ENCODE results near the gene KLHL21. TPM values are rescaled to one million over a fixed set of nuclear protein-coding genes. Genes with fewer than 3 reads are reported as not detected.
"Not testable (repeated sequence)": the region's sequence is repeated elsewhere in the genome, so short reads cannot be mapped to it uniquely, and the experiment has no call there.

KLHL21 gene
- polyA plus RNA-seq, 2 of the 4 experiments (the other 2 are of a cell fraction): 3.3 to 10.5 TPM

DNA sequence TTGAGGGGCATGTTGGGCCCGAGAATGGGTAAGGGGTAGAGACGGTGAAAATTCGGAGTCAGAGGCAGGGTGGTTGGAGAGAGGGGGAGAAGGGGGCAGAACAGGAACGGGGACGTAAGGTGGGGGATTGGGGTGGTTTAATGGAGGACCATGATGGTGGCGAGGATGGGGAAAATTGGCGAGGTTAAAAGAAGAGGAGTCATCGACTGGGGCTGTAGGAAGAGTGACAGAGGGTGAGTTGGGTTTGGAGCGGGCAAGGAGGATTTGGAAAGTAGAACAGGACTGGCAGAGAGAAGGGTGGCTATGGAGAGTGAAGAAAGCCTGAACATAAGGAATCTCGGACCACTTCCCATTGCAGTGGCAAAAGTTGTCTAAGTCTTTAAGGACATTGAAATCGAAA lies 33.6 kb downstream of the KLHL21 start:
- 76% methylated on average over 9 of the region's 11 CpGs for WGBS (ENCODE audit: missing lambda C conversion rate)
- FAIRE-seq: no peak
- H3K4me2 ChIP-seq: no peak overlapping the region
- no peaks in the 10 kb centered on the region for H3K9me3 ChIP-seq
- TF ChIP-seq ZC3H11A (IDR thresholded peaks at IDR 0.05) (no peak), POLR2A (IDR thresholded peaks at IDR 0.05; ENCODE audit: low read length) (no peak), ESRRA (IDR thresholded peaks at IDR 0.05; ENCODE audit: borderline replicate concordance, low read length) (no peak), NR3C1 (IDR thresholded peaks at IDR 0.05) (no peak), TFCP2L1 (CRISPR knock-in tag; IDR thresholded peaks at IDR 0.05) (no peak), PHF8 (IDR thresholded peaks at IDR 0.05; ENCODE audit: borderline replicate concordance, low read depth) (no peak), MAZ (IDR thresholded peaks at IDR 0.05; ENCODE audit: borderline replicate concordance, low read depth, low read length) (no peak), SREBF2 (IDR thresholded peaks at IDR 0.05) (no peak), ZSCAN20 (CRISPR knock-in tag; IDR thresholded peaks at IDR 0.05) (no peak), EP300 (IDR thresholded peaks at IDR 0.05) (no peak), BHLHE40 (IDR thresholded peaks at IDR 0.05; ENCODE audit: low read depth, low read length) (no peak), CBX2 (IDR thresholded peaks at IDR 0.05; ENCODE audit: borderline replicate concordance, low read depth) (no peak)
- TF ChIP-seq, protein P1, sequence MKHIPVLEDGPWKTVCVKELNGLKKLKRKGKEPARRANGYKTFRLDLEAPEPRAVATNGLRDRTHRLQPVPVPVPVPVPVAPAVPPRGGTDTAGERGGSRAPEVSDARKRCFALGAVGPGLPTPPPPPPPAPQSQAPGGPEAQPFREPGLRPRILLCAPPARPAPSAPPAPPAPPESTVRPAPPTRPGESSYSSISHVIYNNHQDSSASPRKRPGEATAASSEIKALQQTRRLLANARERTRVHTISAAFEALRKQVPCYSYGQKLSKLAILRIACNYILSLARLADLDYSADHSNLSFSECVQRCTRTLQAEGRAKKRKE (CRISPR knock-in tag; IDR thresholded peaks at IDR 0.05; ENCODE audit: low read depth): no peak
- no peak for ATAC-seq
- CTCF ChIA-PET: interaction anchor here (1.1 to 3.0 kb wide), 3 partner anchors 9 to 14 kb away, joined by 3 to 11 read pairs (median 5); partner anchors contain the start of genes NOL9 and TAS1R1
- POLR2A ChIA-PET: no interaction called here
- no peak overlapping the region for H3K4me3 ChIP-seq
- no peak overlapping the region for H3K27ac ChIP-seq
- no peaks in the 10 kb centered on the region for H3K4me1 ChIP-seq
- DNase-seq (ENCODE audit: low read depth in 1 of 2, low spot score in 1 of 2): no peak

DNA sequence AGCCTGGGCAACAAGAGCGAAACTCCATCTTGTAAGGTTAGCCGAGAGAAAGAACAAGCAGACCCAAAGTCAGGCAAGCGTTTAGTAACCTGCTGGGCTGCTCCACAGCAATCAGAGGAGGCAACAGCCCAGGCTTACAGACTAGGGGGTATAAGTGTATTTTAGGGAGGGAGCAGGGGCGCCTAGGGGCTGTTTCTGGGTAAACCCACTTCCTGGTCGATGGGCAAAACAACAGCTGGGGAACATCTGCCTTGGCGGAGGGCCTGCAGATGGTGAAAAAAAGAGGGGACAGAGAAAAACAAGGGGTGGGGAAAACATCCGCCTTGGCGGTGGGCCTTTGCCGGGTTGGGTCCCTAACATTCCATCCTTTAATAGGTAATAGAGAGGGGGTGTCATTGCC lies 42.4 kb downstream of the KLHL21 start:
- TF ChIP-seq KDM1A (IDR thresholded peaks at IDR 0.05; ENCODE audit: low read depth) (no peak), MYC (IDR thresholded peaks at IDR 0.05; ENCODE audit: borderline replicate concordance, low read length) (no peak), NFE2L2 (conservative IDR thresholded peaks at IDR 0.05; ENCODE audit: low read length) (no peak), FOSL2 (IDR thresholded peaks at IDR 0.05) (no peak), FOSL2 (CRISPR knock-in tag; IDR thresholded peaks at IDR 0.05) (no peak), JUN (IDR thresholded peaks at IDR 0.05) (no peak), EP300 (IDR thresholded peaks at IDR 0.05) (no peak), POLR2A (IDR thresholded peaks at IDR 0.05; ENCODE audit: low read length) (no peak), ZFP36 (IDR thresholded peaks at IDR 0.05; ENCODE audit: borderline replicate concordance, partially characterized antibody) (no peak), KDM5A (IDR thresholded peaks at IDR 0.05) (no peak), ZNF302 (CRISPR knock-in tag; IDR thresholded peaks at IDR 0.05) (no peak)
- TF ChIP-seq, protein P2, sequence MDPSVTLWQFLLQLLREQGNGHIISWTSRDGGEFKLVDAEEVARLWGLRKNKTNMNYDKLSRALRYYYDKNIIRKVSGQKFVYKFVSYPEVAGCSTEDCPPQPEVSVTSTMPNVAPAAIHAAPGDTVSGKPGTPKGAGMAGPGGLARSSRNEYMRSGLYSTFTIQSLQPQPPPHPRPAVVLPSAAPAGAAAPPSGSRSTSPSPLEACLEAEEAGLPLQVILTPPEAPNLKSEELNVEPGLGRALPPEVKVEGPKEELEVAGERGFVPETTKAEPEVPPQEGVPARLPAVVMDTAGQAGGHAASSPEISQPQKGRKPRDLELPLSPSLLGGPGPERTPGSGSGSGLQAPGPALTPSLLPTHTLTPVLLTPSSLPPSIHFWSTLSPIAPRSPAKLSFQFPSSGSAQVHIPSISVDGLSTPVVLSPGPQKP (IDR thresholded peaks at IDR 0.05; ENCODE audit: low read depth, low read length): no peak
- TF ChIP-seq, protein P3, sequence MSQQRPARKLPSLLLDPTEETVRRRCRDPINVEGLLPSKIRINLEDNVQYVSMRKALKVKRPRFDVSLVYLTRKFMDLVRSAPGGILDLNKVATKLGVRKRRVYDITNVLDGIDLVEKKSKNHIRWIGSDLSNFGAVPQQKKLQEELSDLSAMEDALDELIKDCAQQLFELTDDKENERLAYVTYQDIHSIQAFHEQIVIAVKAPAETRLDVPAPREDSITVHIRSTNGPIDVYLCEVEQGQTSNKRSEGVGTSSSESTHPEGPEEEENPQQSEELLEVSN (IDR thresholded peaks at IDR 0.05; ENCODE audit: borderline replicate concordance, low read depth): no peak
- TF ChIP-seq, protein P4, sequence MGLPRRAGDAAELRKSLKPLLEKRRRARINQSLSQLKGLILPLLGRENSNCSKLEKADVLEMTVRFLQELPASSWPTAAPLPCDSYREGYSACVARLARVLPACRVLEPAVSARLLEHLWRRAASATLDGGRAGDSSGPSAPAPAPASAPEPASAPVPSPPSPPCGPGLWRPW (IDR thresholded peaks at IDR 0.05): no peak
- TF ChIP-seq, protein P5, sequence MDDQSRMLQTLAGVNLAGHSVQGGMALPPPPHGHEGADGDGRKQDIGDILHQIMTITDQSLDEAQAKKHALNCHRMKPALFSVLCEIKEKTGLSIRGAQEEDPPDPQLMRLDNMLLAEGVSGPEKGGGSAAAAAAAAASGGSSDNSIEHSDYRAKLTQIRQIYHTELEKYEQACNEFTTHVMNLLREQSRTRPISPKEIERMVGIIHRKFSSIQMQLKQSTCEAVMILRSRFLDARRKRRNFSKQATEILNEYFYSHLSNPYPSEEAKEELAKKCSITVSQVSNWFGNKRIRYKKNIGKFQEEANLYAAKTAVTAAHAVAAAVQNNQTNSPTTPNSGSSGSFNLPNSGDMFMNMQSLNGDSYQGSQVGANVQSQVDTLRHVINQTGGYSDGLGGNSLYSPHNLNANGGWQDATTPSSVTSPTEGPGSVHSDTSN (IDR thresholded peaks at IDR 0.05): no peak
- Histone ChIP-seq H3K9me3 (no peaks in the 10 kb centered on the region), H3K4me1 (no peaks in the 10 kb centered on the region), H3K27ac (no peak overlapping the region), H3K4me2 (no peak overlapping the region), H3K4me3 (no peak overlapping the region)
- 68% methylated on average over 9 of the region's 9 CpGs for WGBS (ENCODE audit: missing lambda C conversion rate)
- DNase-seq (ENCODE audit: low read depth in 1 of 2, low spot score in 1 of 2) (no peak), ATAC-seq (no peak), FAIRE-seq (no peak)
- ChIA-PET POLR2A (no interaction called here), CTCF (interaction anchor here (0.7 kb wide), 1 partner anchor 69 kb away, joined by 3 read pairs; the partner anchor contains the start of gene PLEKHG5)

DNA sequence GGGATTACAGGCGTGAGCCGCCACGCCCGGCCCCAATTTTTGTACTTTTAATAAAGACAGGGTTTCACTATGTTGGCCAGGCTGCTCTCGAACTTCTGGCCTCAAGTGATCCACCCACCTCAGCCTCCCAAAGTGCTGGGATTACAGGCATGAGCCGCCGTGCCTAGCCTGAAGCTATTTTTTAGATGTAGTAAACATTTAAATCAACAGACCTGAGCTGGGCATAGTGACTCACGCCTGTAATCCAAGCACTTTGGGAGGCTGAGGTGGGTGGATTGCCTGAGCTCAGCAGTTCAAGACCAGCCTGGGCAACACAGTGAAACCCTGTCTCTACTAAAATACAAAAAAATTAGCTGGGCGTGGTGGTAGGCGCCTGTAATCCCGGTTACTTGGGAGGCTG lies 43.5 kb downstream of the KLHL21 start:
- WGBS (ENCODE audit: missing lambda C conversion rate): 66% methylated on average over 11 of the region's 11 CpGs
- ATAC-seq; H3K4me3 ChIP-seq; H3K9me3 ChIP-seq; DNase-seq (ENCODE audit: low read depth in 1 of 2, low spot score in 1 of 2); H3K4me1 ChIP-seq; H3K27ac ChIP-seq; FAIRE-seq; CTCF ChIA-PET; POLR2A ChIA-PET; H3K4me2 ChIP-seq: not testable (repeated sequence)

Measured in A549 (cell line).